NCI-H2029 (cell line): ENCODE results near the gene PLCG2.
"Not testable (repeated sequence)": the region's sequence is repeated elsewhere in the genome, so short reads cannot be mapped to it uniquely, and the experiment has no call there.

ENCODE experiments used
- DNase-seq: peaks from one replicate; lab custom pipeline; 2025; lab: John Stamatoyannopoulos, UW

The PLCG2 gene

DNA sequence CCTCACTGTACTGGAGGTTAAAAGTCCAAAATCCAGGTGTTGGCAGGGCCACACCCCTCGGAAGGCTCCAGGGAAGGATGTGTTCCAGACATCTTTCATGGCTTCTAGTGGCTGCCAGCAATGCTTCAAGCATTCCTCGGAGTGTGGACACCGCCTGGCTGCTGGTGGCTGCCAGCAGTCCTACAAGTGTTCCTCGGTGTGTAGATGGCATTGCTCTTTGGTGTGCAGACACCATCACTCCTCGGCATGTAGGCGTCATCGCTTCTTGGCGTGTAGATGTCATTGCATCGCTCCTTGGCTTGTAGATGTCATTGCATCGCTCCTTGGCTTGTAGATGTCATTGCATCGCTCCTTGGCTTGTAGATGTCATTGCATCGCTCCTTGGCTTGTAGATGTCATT, 98.4 kb downstream of the PLCG2 start:
- DNase-seq: not testable (repeated sequence)

DNA sequence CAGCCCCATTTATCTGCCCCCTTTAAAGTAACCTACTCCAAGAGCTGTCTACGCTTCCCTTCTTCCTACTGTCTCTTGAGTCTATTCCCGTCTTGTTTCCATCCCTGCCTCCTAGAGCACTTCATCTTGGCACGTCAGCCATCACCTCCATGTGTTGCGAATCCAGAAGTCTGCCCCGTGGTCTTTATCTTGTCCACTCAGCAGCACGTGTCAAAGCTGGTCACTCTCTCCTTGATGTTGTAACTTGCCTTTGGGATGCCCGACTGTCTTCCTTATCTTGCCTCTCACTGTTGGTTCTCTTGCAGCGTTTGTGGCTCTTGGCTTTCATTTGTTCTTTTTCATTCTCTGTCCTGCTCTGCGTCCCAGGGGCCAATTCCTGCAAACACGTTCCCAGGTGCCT, 99.4 kb downstream of the PLCG2 start:
- DNase-seq: no peak

DNA sequence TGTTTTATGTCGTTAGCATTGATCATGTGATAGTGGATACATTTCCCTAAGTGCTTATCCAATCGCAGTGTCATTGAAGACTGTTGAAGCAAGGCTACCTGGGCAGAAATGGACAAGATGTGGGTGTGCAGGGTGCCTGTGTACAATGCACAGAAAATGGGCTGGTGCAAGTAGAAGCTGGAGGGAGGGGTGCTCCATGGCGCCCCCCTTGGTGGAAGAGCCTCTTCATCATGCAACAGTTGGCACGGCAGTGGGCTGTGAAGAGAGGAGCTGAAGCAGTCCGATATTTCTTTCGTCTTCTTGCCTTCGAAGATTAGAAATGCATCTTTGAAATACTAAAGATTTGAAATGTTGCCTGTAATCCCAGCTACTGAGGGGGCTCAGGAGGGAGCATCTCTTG, 100.5 kb downstream of the PLCG2 start:
- DNase-seq: no peak

DNA sequence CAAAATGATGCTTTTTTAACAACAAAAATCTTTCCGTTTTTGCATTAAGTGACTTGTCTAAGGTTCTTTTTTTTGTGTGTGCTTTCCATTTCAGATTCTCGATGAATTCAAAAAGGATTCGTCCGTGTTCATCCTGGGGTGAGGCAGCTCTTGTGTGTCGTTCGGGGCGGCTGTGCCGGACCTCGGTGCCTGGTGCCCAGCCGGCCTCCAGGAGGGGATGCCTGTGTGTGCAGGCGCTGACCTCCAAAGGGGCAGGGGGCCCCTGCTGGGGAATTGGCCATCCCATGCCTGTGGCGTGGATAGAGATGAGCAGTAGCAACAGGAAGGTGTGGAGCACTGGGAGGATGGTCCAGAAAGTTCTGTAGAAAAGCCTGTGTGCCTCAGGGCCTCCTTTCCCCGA, 101.7 kb downstream of the PLCG2 start:
- no peak for DNase-seq

DNA sequence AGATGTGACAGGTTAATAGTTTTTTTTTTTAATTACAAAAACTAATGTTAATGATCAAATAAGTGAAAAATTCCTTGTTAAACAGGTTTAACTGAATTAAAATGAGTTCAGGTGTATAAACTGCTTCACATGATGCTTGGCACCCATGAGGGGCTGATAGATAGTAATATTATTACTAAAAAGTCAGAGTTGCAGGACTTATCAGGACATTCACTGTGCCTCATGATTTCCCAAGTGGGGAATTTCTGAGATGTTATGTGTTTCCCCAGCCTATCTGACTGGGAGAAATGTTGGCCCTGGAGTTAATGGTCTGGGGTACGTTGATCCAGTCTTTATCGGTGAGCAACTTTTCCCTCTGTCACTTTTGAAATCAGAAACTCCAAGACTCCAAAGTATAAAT, 102.1 kb downstream of the PLCG2 start:
- DNase-seq: no peak

DNA sequence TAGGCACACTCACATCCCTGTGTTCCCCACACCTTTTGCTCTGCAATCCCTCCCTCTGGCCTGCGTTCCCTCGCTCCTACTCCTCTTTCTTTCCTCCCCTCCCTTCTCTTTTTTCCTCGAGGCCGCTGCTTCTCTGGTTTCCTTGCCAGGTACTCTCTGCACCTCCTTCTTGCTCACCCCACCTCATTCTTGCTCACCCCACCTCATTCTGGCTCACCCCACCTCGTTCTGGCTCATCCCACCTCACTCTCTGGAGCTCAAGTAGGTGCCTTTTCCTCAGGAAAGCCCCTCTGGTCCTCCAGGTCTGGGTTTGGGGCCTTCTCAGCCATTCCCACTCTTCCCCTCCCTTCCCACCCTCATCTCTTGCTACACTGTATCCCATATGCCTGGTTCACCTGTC, 103.5 kb downstream of the PLCG2 start:
- no peak for DNase-seq

DNA sequence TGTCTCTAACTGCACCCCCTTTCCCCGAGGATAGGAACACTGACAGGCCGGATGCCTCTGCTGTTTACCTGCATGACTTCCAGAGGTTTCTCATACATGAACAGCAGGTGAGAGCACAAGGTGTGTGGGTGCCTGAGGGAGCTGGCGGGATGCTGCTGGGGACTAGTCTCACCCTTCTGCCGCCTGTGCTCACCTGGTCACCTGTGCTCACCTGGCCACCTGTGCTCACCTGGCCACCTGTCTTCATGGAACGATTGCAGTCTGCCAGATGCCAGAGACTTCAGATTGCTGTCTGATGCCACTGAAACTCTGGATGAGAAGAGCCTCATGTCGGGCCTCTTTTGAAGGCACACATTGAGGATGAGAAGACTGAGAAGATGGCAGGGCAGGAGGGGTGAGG, 104.1 kb downstream of the PLCG2 start:
- no peak for DNase-seq

DNA sequence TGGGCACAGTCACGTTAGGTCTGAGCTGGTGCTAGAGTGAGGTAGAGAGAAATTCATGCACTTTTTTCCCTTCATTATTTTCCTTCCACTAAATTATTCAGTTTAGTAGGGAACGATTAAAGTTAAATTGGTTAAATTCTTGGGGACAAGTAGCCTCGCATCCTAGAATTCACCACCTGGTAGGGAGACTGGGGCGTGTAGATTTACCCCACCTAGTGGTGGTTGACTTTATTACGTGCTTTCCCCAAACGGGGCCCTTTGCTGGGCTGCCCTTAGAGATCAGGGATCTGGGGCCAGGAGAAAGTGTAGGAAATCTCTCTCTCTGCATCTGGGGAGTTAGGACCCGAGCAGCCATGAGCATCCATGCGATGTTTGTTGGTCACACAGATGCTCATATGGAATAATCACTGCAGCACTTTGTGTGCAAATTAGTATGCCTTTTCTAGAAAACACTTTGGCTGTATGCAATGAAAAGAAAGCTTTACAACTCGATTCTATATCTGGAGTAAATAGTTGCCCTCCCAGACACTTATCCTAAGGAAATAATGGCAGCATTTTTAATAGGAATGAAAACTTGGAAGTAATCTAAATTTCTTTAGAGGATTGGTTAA, 107.0 kb downstream of the PLCG2 start:
- DNase-seq: no peak

DNA sequence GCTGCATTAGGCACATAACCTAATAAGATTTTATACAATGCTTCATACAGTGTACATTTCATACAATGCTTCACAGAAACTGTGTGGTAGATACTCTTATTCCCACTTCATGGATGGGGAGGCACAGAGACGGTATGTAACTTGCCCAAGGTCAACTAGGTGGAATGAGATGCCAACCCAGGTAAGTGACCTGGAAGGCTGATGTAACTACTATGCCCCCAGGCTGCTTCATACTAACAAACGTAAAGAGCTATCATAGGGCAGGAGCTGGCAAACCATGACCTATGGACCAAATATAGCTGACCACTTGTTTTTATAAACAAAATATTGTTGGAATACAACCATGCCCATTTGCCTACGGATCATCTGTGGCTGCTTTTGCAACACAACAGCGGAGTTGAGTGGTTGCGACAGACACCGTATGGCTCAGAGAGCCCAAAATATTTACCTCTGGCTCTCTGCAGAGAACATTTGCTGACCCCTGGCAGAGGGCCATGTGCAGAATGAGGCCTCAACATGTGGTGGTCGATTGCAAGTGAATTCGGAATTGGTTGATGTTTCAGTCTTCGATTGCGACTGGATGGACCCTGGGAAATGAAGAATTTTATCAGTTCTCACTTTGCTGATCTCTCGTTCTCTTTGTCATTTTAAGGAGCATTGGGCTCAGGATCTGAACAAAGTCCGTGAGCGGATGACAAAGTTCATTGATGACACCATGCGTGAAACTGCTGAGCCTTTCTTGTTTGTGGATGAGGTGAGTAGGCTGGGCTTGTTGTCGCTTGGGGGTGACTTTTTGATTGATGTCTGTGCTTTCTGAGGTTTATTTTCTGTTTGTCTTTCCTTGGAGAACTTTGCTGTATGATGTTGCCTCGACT, 109.7 kb downstream of the PLCG2 start:
- DNase-seq: no peak

DNA sequence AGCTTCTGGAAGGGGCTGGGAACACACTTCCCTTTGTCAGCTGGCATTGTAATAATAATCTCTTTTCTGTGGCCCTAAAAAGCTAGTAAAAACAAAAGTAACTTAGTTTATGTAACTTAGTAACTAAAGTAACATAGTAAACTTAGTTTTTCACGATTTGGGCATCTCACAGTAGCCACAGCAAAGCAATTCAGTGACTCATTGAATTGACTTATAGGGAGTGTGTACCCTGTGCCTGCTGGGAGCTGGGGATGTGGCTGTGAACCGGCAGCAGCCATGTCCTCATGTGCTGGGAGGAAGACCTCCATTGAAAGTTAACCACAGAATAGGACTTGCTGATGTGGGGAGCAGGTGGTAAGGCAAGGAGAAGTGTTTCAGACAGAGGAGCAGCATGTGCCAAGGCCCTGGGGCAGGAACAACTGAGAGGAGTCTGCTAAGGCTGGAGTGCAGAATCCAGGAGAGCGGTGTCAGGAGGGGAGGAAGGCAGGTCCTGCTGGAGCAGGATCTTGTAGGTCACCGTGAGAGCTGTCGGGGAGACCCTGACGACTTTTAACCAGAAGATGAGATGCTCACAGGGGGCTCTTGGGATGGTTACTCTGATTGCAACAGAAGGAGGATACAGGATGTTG, 112.8 kb downstream of the PLCG2 start:
- no peak for DNase-seq

DNA sequence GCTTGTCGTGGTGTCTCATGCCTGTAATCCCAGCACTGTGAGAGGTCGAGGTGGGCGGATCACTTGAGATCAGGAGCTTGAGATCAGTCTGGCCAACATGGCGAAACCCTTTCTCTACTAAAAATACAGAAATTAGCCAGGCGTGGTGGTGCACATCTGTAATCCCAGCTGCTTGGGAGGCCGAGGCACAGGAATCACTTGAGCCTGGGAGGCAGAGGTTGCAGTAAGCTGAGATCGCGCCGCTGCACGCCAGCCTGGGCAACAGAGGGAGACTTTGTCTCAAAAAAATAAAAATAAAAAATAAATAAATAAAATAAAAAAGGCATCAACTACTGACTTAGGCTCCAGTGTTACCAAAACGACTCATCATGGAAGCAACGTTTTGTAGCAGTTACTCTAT, 115.5 kb downstream of the PLCG2 start:
- DNase-seq: no peak

DNA sequence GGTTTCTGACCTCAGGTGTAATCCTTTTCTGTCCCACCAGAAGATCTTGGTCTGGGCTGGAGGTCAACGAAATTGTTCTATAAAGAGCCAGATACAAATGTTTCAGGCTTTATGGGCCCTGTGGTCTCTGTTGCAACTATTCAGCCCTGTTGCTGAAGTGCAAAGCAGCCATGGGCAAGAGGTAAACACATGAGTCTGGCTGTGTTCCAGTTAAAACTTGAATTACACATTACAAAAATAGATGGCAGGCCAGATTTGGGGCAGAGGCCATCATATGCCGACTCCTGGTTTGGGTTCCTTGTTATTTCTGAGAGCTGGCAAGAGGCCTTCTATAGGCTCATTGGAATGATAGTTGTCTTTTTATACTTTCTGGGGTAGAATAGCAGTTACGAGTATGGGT, 117.8 kb downstream of the PLCG2 start:
- no peak for DNase-seq

DNA sequence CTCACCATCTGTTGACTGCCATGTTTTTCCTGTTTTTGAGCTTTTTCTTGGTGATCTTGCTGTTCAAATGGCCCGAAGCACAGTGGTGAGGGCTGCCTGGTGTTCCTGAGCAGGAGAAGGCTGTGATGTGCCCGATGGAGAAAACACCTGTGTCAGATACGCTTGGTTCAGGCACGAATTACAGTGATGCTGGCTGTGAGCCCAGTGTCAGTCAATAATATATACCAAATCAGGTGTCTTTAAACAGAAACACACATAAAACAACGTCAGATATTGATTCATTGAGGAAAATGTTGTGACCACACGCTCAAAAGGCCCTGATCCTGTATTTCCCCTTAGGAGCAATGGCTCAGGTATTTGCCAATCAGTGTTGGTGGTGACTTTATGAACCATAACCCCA, 120.5 kb downstream of the PLCG2 start:
- DNase-seq: no peak

DNA sequence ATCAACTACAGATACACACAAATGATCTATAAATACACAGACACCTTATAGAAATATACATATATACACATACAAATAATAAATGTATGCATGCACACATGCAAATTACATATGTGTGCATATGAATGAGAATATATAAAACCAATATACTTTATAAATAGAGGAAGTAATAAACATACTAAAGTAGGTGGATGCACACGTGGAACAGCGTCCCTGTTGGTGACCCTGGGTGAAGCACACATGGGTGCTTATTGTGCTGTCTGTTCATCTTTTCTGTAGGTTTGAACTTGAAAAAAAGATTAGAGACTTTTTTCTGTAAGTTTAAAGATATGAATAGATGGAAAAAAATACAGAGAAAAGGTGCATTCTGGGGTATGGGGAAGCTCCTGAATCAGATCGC, 120.9 kb downstream of the PLCG2 start:
- no peak for DNase-seq

DNA sequence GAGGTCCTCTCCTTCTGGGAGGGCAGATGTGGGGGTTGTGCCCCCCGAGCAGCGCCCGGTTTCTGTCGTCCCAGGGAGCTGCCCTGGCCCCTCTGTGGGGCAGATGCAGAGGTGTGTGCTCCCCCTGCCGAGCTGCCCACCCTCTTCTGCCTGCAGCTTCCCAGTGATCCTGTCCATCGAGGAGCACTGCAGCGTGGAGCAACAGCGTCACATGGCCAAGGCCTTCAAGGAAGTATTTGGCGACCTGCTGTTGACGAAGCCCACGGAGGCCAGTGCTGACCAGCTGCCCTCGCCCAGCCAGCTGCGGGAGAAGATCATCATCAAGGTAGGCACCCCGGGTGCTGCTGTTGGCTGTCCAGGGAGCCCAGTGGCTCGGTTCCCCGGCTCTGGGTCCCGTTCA, 121.4 kb downstream of the PLCG2 start:
- DNase-seq: no peak

DNA sequence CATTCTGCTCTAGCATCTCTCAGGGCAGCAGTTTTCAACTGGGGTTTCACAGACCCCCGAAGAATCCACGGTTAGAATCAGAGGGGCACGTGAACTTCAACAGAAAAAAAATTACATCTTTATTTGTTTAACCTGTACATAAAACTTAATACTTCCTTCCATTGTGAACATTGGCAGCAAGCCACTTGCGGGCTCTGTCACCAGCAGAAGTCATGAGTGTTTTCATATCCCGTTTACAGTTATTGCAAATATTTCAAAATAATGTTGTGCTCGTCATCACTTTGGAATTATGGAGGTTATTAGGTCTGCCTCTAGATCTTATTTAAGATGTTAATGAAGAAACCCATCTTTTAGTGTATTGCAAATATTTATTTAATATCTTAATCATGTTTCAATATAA, 122.4 kb downstream of the PLCG2 start:
- DNase-seq: peak; percentile 10

DNA sequence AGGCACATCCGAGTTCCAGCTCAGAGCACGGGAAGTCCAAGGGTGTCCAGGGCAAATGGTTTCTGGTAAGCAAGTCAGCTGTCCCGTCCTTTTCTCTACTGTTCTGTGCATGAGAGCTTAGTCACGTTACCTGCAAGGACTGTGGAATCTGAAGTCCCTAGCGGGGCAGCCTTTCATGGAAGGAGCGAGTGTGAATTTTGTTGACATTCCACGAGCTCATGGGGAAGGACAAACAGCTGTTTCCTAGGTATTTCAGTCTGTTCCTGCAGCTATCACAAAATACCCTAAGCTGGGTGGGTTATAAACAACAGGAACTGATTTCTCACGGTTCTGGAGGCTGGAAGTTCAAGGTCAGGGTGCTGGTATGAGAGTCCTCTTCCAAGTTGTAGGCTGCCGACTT, 122.9 kb downstream of the PLCG2 start:
- no peak for DNase-seq

DNA sequence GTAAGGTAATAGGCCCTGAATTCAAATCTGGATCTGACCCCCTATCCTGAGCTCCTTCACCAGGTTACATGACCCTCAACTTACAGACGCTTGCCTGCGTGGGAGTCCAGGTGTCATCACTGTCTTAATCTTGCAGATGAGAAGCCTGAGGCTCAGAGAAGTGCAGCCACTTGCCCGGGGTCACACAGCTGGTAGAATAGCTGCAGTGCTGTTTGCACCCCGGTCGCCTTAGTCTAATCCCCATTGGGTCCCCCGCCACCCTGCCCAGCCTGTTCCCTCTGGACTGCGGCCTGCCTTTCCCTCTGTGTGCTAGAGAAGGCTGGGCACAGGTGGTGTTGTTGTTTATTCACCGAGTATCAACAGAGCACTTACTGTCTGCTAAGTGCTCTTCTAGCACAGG, 125.2 kb downstream of the PLCG2 start:
- no peak for DNase-seq

DNA sequence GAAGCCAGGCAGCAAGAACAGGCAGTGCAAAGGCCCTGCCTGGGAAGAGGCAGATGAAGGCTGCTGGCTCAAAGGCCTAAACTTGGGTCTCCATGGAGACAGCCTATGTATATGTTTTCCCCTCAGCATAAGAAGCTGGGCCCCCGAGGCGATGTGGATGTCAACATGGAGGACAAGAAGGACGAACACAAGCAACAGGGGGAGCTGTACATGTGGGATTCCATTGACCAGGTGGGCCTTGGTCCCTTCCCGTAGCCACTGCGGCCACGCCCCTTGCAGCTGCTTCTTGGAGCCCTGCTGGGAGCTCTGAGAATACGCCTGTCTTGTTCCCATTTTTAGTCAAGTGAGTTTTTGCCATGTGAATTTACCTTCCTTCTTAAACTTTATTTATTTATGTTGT, 126.2 kb downstream of the PLCG2 start:
- DNase-seq: no peak

DNA sequence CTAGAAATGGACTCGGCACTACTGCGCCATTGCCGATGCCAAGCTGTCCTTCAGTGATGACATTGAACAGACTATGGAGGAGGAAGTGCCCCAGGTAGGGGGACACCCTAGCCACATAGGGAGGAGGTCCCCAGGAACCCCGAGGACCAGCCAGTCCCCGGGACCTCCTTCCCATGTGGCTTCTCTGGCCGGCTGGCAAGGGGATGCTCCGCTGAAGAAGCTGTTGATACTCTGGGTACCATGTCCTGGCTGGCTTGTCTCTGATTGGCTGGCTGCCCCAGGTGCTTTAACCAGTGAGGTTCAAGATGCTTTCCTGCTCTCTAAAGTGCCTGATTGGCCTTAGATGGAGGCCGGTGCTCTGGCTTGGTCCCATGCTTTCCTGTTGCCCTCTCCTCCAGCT, 128.6 kb downstream of the PLCG2 start:
- DNase-seq: no peak

DNA sequence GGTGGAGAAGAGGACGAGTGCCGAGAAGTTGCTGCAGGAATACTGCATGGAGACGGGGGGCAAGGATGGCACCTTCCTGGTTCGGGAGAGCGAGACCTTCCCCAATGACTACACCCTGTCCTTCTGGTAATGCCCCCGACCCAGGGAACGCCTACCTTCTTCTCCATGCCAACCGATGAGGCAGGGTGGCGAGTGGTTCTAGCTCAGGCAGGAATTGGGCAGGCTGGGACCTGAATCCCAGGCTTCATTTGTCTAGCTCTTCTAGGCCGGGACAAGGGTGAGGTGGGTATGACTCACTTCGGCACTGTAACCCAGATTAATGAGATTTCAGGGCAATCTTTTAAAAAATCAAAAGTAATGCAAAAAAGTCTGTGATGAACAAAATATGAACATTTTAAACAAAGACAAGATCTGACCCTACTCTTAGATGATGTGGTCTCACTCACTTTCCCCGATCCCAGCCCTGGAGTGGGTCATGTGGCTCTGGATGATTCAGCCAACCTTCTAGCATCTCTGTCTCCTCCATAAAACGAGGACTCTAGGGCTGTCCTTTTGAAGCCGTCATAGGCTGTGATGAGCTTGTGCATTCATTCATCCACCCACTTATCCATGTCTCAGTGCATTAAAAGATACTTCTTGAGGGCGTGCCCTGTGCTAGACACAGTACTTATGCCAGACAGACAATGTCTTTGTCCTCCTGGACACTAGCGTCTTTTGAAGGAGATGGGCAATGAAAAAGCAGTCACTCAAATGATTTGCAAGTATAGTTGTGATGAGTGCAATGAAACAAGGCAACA, 129.6 kb downstream of the PLCG2 start:
- no peak for DNase-seq

DNA sequence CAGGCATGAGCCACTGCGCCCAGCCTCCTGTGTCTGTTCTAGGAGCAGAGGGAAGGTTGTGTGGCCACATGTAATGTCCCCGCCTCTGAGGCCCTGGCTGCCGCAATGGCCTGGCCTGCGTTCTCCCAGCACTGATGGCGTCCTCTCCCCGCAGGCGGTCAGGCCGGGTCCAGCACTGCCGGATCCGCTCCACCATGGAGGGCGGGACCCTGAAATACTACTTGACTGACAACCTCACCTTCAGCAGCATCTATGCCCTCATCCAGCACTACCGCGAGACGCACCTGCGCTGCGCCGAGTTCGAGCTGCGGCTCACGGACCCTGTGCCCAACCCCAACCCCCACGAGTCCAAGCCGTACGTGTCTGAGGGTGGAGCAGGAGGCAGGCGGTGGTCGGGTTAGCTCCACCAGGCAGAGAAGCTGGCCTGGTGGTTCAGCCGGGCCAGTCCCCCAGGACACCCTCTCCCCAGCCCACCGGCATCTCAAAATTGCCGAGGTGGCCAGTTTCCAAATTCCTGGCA, 131.3 kb downstream of the PLCG2 start:
- DNase-seq: no peak
